ENCODE data around the gene ATG13.

- no peak for TF ChIP-seq CTCF (IDR thresholded peaks at IDR 0.05 in 2 of 3, conservative IDR thresholded peaks at IDR 0.05 in 1 of 3; ENCODE audit: borderline replicate concordance in 1 of 3, insufficient read depth in 1 of 3, low read depth in 2 of 3, low read length in 2 of 3)
- no peak for TF ChIP-seq ZFX (IDR thresholded peaks at IDR 0.05)
- TF ChIP-seq JUND (IDR thresholded peaks at IDR 0.05): no peak
- no peak for TF ChIP-seq POLR2AphosphoS5 (IDR thresholded peaks at IDR 0.05; ENCODE audit: low read depth, low read length)
- no peak for TF ChIP-seq CEBPB (IDR thresholded peaks at IDR 0.05; ENCODE audit: low read depth)
- no peak for TF ChIP-seq ZNF274 (IDR thresholded peaks at IDR 0.05; ENCODE audit: low read depth, low read length)
- TF ChIP-seq MAX (IDR thresholded peaks at IDR 0.05): no peak
- no peak for TF ChIP-seq ZBTB33 (IDR thresholded peaks at IDR 0.05; ENCODE audit: extremely low read depth, insufficient replicate concordance, low read length)
- no peak for TF ChIP-seq EZH2phosphoT487 (IDR thresholded peaks at IDR 0.05; ENCODE audit: borderline replicate concordance)
- TF ChIP-seq POLR2A (IDR thresholded peaks at IDR 0.05; ENCODE audit: borderline replicate concordance, extremely low read depth, insufficient read depth, insufficient read length): no peak
- no peak for TF ChIP-seq REST (IDR thresholded peaks at IDR 0.05; ENCODE audit: low read depth)
- TF ChIP-seq EZH2 (IDR thresholded peaks at IDR 0.05): no peak
- TF ChIP-seq SP1 (IDR thresholded peaks at IDR 0.05; ENCODE audit: low read depth): no peak
- no peak for TF ChIP-seq YY1 (IDR thresholded peaks at IDR 0.05; ENCODE audit: extremely low read depth, insufficient replicate concordance, low read depth, low read length)
These were observed 1.5 kb downstream of the ATG13 start for GRCh38 chr11:46618837-46619236.
